NCI-H2171 treated with DMSO at 0.1 percent for 48 hours (cell line): ENCODE data around the gene CACNA1F.

Experiments used
- DNase-seq: peaks from one replicate; lab custom pipeline; 2025; lab: John Stamatoyannopoulos, UW

CACNA1F gene

GRCh38 chrX:49230500-49231232, 2.5 kb downstream of the CACNA1F start:
- peak; percentile 53 for DNase-seq

- no peak for DNase-seq
These were observed 5.0 kb downstream of the CACNA1F start for GRCh38 chrX:49228185-49228584.

GRCh38 chrX:49227726-49228125, 5.4 kb downstream of the CACNA1F start:
- no peak for DNase-seq

- DNase-seq = no peak
These were observed 6.2 kb downstream of the CACNA1F start for GRCh38 chrX:49226946-49227345.

GRCh38 chrX:49225858-49226257, 7.3 kb downstream of the CACNA1F start:
- no peak for DNase-seq

GRCh38 chrX:49221868-49222267, 11.3 kb downstream of the CACNA1F start:
- DNase-seq = no peak

- no peak for DNase-seq
These were observed 13.0 kb downstream of the CACNA1F start for GRCh38 chrX:49220100-49220499.

GRCh38 chrX:49214996-49215526, 18.1 kb downstream of the CACNA1F start:
- no peak for DNase-seq

- no peak for DNase-seq
These were observed 18.7 kb downstream of the CACNA1F start for GRCh38 chrX:49214416-49214815.

- DNase-seq = no peak
These were observed 20.3 kb downstream of the CACNA1F start for GRCh38 chrX:49212861-49213260.

GRCh38 chrX:49212209-49212608, 20.9 kb downstream of the CACNA1F start:
- no peak for DNase-seq

GRCh38 chrX:49211074-49211473, 22.1 kb downstream of the CACNA1F start:
- DNase-seq = no peak

- DNase-seq = no peak
These were observed 22.7 kb downstream of the CACNA1F start for GRCh38 chrX:49210406-49210805.

- peak; percentile 76 for DNase-seq
These were observed 23.5 kb downstream of the CACNA1F start for GRCh38 chrX:49209434-49210251.

- DNase-seq = no peak
These were observed 24.7 kb downstream of the CACNA1F start for GRCh38 chrX:49208399-49208798.

- DNase-seq = no peak
These were observed 26.6 kb downstream of the CACNA1F start for GRCh38 chrX:49206543-49206942.

GRCh38 chrX:49205443-49205842, 27.7 kb downstream of the CACNA1F start:
- no peak for DNase-seq

- no peak for DNase-seq
These were observed 28.4 kb downstream of the CACNA1F start for GRCh38 chrX:49204709-49205108.

GRCh38 chrX:49204017-49204416, 29.1 kb downstream of the CACNA1F start:
- DNase-seq = no peak

- DNase-seq = no peak
These were observed 29.6 kb downstream of the CACNA1F start for GRCh38 chrX:49203536-49203935.

- DNase-seq = no peak
These were observed 31.1 kb downstream of the CACNA1F start for GRCh38 chrX:49202022-49202421.

- DNase-seq = peak; percentile 73
These were observed 33.0 kb downstream of the CACNA1F start, which contains the start of gene SYP for GRCh38 chrX:49199906-49200771. SYP (minus strand) TSS chrX:49200193; CDS start chrX:49200186, 7 bp downstream.
